Neural cell (in vitro differentiated cells): Measurements from ENCODE around the gene FBXO3. TPM values are rescaled to one million over a fixed set of nuclear protein-coding genes. Genes with fewer than 3 reads are reported as not detected.

ENCODE experiments used
- H2AFZ ChIP-seq: fragments of 200-600, 300-800 bp; sonication (generic), shearing (Covaris generic); 2 replicates; pipeline ENCODE4 v1.6.0; 2014; ENCODE audit warnings: low read depth, mild to moderate bottlenecking, antibody characterized with exemption, low read length, moderate library complexity
- H3F3A ChIP-seq: fragments of 200-600 bp; shearing (Covaris generic); 2 replicates; pipeline ENCODE4 v1.6.1; 2016; ENCODE audit warnings: mild to moderate bottlenecking, moderate library complexity, mixed read lengths, antibody characterized with exemption, low read length; ENCODE audit not compliant: insufficient read depth, poor library complexity, severe bottlenecking
- H3K27ac ChIP-seq: fragments of 200-600, 300-800 bp; sonication (generic), shearing (Covaris generic); 2 replicates; pipeline ENCODE4 v1.5.1; 2014; ENCODE audit warnings: mild to moderate bottlenecking, low read length, moderate library complexity
- H3K27me3 ChIP-seq: fragments of 300-800, 200-600 bp; sonication (generic), shearing (Covaris generic); 2 replicates; pipeline ENCODE4 v1.6.0; 2014; ENCODE audit warnings: mild to moderate bottlenecking, low read depth, low read length, moderate library complexity; ENCODE audit not compliant: insufficient read depth
- H3K36me3 ChIP-seq: fragments of 300-800, 200-600 bp; sonication (generic), shearing (Covaris generic); 2 replicates; pipeline ENCODE4 v1.5.1; 2014; ENCODE audit warnings: mild to moderate bottlenecking, antibody characterized with exemption, low read length, moderate library complexity; ENCODE audit not compliant: insufficient read depth
- H3K4me2 ChIP-seq: fragments of 300-800, 200-600 bp; sonication (generic), shearing (Covaris generic); 2 replicates; pipeline ENCODE4 v1.6.0; 2014; ENCODE audit warnings: mild to moderate bottlenecking, low read length
- H3K4me3 ChIP-seq: fragments of 300-800, 200-600 bp; sonication (generic), shearing (Covaris generic); 2 replicates; pipeline ENCODE4 v1.5.1; 2014; ENCODE audit warnings: mild to moderate bottlenecking, low read length, moderate library complexity
- H3K79me2 ChIP-seq: fragments of 200-600 bp; shearing (Covaris generic); replicated peaks from 2 replicates; pipeline ENCODE4 v1.6.0; 2014; ENCODE audit warnings: mild to moderate bottlenecking, low read length, moderate library complexity; ENCODE audit not compliant: insufficient read depth
- H3K9ac ChIP-seq: fragments of 300-800, 200-600 bp; sonication (generic), shearing (Covaris generic); 2 replicates; pipeline ENCODE4 v1.6.1; 2016; ENCODE audit warnings: mild to moderate bottlenecking, low read length, mixed read lengths
- H3K9me2 ChIP-seq: fragments of 200-600 bp; shearing (Covaris generic); 2 replicates; pipeline ENCODE4 v1.6.1; 2016; ENCODE audit warnings: mild to moderate bottlenecking, low read length, mixed read lengths; ENCODE audit not compliant: insufficient read depth
- H3K9me3 ChIP-seq: fragments of 200-600, 300-800 bp; sonication (generic), shearing (Covaris generic); 2 replicates; pipeline ENCODE4 v1.6.1; 2016; ENCODE audit warnings: mild to moderate bottlenecking, mixed run types, low read length, moderate library complexity, mixed read lengths
- H4K20me1 ChIP-seq: fragments of 200-600 bp; shearing (Covaris generic); 2 replicates; pipeline ENCODE4 v1.6.1; 2016; ENCODE audit warnings: mild to moderate bottlenecking, mixed run types; ENCODE audit not compliant: insufficient read depth
- EP300 ChIP-seq: fragments of 450-650 bp; conservative IDR thresholded peaks from 2 replicates; pipeline ENCODE4 v1.6.1; 2014; ENCODE audit warnings: antibody characterized with exemption, mild to moderate bottlenecking, moderate library complexity; ENCODE audit not compliant: poor library complexity, severe bottlenecking
- EZH2 ChIP-seq: fragments of 200-600, 300-800 bp; shearing (Covaris generic), sonication (generic); IDR thresholded peaks from 2 replicates; pipeline ENCODE4 v1.6.1; 2014; ENCODE audit warnings: antibody characterized with exemption, low read length, borderline replicate concordance, mild to moderate bottlenecking; ENCODE audit not compliant: insufficient read depth, poor library complexity, severe bottlenecking
- MXI1 ChIP-seq: fragments of 450-650 bp; conservative IDR thresholded peaks from 2 replicates; pipeline ENCODE4 v1.6.1; 2014; ENCODE audit warnings: antibody characterized with exemption, mild to moderate bottlenecking; ENCODE audit not compliant: poor library complexity, severe bottlenecking
- POLR2AphosphoS5 ChIP-seq: IDR thresholded peaks from 2 replicates; pipeline ENCODE4 v1.6.1; 2012
- RAD21 ChIP-seq: fragments of 450-650 bp; conservative IDR thresholded peaks from 2 replicates; pipeline ENCODE4 v1.6.1; 2014; ENCODE audit warnings: antibody characterized with exemption, mild to moderate bottlenecking, moderate library complexity
- REST ChIP-seq: IDR thresholded peaks from 2 replicates; pipeline ENCODE4 v1.6.1; 2012; ENCODE audit warnings: borderline replicate concordance
- SMC3 ChIP-seq: fragments of 450-650 bp; conservative IDR thresholded peaks from 2 replicates; pipeline ENCODE4 v1.6.1; 2014; ENCODE audit warnings: antibody characterized with exemption, mild to moderate bottlenecking, moderate library complexity; ENCODE audit not compliant: poor library complexity
- TAF1 ChIP-seq: IDR thresholded peaks from 2 replicates; pipeline ENCODE4 v1.6.1; 2012; ENCODE audit warnings: low read depth
- polyA plus RNA-seq: library from polyadenylated mRNA; depleted of rRNA; stranded (reverse); fragments of >200 nt; gene quantifications from 2 replicates; pipeline ENCODE4 v1.2.3, GENCODE V29; 2014
- TF ChIP-seq, protein P1 (sequence below): fragments of 450-650 bp; IDR thresholded peaks from 2 replicates; pipeline ENCODE4 v1.5.1; 2014; ENCODE audit warnings: antibody characterized with exemption, mild to moderate bottlenecking, moderate library complexity; ENCODE audit not compliant: poor library complexity, severe bottlenecking

FBXO3 gene
- polyA plus RNA-seq, 1 donor from 2014 or later, result 115 TPM

- Histone ChIP-seq H4K20me1 (no peaks in the 10 kb centered on the region), H3K9me2 (no peaks in the 10 kb centered on the region), H3F3A (no peaks in the 10 kb centered on the region), H3K27ac (no peak overlapping the region), H3K4me2 (no peak overlapping the region), H3K9me3 (no peaks in the 10 kb centered on the region), H2AFZ (no peak overlapping the region), H3K27me3 (no peaks in the 10 kb centered on the region), H3K36me3 (no peaks in the 10 kb centered on the region), H3K4me3 (no peak overlapping the region), H3K9ac (no peak overlapping the region), H3K79me2 (peaks cover 27% of the 10 kb centered on the region)
- TF ChIP-seq SMC3, result no peak
- no peak for TF ChIP-seq EZH2
- TF ChIP-seq EP300, result no peak
- TF ChIP-seq, protein P1, sequence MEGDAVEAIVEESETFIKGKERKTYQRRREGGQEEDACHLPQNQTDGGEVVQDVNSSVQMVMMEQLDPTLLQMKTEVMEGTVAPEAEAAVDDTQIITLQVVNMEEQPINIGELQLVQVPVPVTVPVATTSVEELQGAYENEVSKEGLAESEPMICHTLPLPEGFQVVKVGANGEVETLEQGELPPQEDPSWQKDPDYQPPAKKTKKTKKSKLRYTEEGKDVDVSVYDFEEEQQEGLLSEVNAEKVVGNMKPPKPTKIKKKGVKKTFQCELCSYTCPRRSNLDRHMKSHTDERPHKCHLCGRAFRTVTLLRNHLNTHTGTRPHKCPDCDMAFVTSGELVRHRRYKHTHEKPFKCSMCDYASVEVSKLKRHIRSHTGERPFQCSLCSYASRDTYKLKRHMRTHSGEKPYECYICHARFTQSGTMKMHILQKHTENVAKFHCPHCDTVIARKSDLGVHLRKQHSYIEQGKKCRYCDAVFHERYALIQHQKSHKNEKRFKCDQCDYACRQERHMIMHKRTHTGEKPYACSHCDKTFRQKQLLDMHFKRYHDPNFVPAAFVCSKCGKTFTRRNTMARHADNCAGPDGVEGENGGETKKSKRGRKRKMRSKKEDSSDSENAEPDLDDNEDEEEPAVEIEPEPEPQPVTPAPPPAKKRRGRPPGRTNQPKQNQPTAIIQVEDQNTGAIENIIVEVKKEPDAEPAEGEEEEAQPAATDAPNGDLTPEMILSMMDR, result no peak
- no peak for TF ChIP-seq MXI1
- no peak for TF ChIP-seq TAF1
These were observed 36.9 kb downstream of the FBXO3 start for GRCh38 chr11:33737362-33737821.

DNA sequence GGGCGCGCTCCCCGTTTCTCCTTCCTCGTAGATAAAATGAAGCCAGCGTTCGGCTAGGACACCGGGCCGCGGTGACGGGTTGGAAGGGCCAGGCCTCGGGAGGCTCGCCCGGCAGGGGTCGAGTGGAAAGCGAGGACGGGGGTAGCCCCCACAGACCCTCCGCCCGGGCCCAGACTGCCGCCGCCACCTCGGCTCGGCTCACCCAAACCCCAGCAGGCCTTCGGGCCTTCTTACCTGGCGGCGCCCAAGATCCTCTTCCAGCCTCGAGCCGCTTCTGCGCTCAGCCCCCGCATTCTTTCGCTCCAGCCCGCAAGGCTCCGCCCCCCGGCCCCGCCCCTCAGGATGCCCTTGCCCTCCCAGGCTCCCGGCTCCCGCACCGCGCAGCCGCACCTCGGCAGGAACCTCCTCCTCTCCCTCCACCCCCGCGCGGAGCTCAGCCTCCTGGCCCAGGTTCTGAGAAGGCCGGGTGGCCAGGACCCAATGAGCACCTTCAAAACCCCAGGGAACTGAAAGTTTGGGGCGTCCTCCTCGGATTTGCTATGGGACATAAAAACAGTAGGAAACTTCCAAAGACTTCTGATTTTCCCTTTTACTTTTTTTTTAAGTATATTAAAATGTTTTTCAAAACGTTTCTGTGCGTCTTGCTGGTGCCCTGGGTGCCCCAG is 38.0 kb downstream of the FBXO3 start, which contains the start of gene CD59:
Gene CD59 (minus strand): TSS at position 276 of the 665 bp plus-strand sequence. CDS start 13,978 bp downstream, outside the sequence.
- Histone ChIP-seq H3K27ac (peak within 1 kb of the TSS; percentile 81), H3K9me3 (no peaks in the 10 kb centered on the region), H3K4me2 (peak within 1 kb of the TSS; percentile 35), H3K36me3 (no peaks in the 10 kb centered on the region), H3K79me2 (peaks cover 34% of the 10 kb centered on the region), H2AFZ (peak within 1 kb of the TSS; percentile 69), H3F3A (no peaks in the 10 kb centered on the region), H3K9me2 (no peaks in the 10 kb centered on the region), H3K4me3 (peak within 1 kb of the TSS; percentile 93), H3K27me3 (no peaks in the 10 kb centered on the region), H4K20me1 (no peaks in the 10 kb centered on the region), H3K9ac (peak within 1 kb of the TSS; percentile 95)
- TF ChIP-seq MXI1 (peak; percentile 55), EZH2 (no peak), REST (peak; percentile 82), SMC3 (no peak), EP300 (no peak), TAF1 (peak; percentile 88), POLR2AphosphoS5 (peak; percentile 94), RAD21 (no peak)
- TF ChIP-seq, protein P1, result no peak
